A673 (cell line): ENCODE data around the gene SAG. TPM values are rescaled to one million over a fixed set of nuclear protein-coding genes. Genes with fewer than 3 reads are reported as not detected.
A peak's percentile ranks its signal among the peaks of the same experiment; 100 is the strongest.

Source experiments
- BruUV-seq: library from RNA; stranded (reverse); fragments of 400-500 nt; replicated peaks from 2 replicates; lab custom pipeline; 2021; lab: Mats Ljungman, UMichigan
- CTCF ChIA-PET: fragments of 300-600 bp; sonication (Branson Sonifier 250); formaldehyde crosslinking; loops from one replicate; lab custom pipeline; 2022; ENCODE audit warnings: antibody characterized with exemption; lab: Charles Lee
- POLR2A ChIA-PET: fragments of 300-600 bp; sonication (Branson Sonifier 250); formaldehyde crosslinking; loops from one replicate; lab custom pipeline; 2022; ENCODE audit warnings: antibody characterized with exemption; ENCODE audit not compliant: low non-redundant PET; lab: Charles Lee
- DNase-seq: peaks from one replicate; pipeline ENCODE4 v3.0.0-alpha.2; 2015; ENCODE audit warnings: low spot score
- H3K27ac ChIP-seq: fragments of 200-600 bp; sonication (generic); 2 replicates; pipeline ENCODE4 v1.5.1; 2016; ENCODE audit warnings: mixed run types, low read depth, mild to moderate bottlenecking, mixed read lengths, antibody characterized with exemption, low read length; ENCODE audit not compliant: poor library complexity, severe bottlenecking
- H3K27me3 ChIP-seq: fragments of 200-600 bp; sonication (generic); replicated peaks from 2 replicates; pipeline ENCODE4 v1.6.1; 2017; ENCODE audit warnings: mixed run types, low read depth, mild to moderate bottlenecking, mixed read lengths, antibody characterized with exemption, low read length; ENCODE audit not compliant: insufficient read depth, poor library complexity
- H3K36me3 ChIP-seq: fragments of 200-600 bp; sonication (generic); 2 replicates; pipeline ENCODE4 v1.6.1; 2016; ENCODE audit warnings: mixed run types, mild to moderate bottlenecking, mixed read lengths, antibody characterized with exemption, low read length; ENCODE audit not compliant: insufficient read depth, poor library complexity, severe bottlenecking
- H3K4me1 ChIP-seq: fragments of 200-600 bp; sonication (generic); 2 replicates; pipeline ENCODE4 v1.6.1; 2017; ENCODE audit warnings: mixed run types, mild to moderate bottlenecking, mixed read lengths, antibody characterized with exemption, low read length; ENCODE audit not compliant: insufficient read depth, poor library complexity, severe bottlenecking
- H3K4me3 ChIP-seq: fragments of 200-600 bp; sonication (generic); 2 replicates; pipeline ENCODE4 v1.5.1; 2016; ENCODE audit warnings: low read depth, mixed run types, mild to moderate bottlenecking, mixed read lengths, low read length; ENCODE audit not compliant: poor library complexity, severe bottlenecking
- H3K9me3 ChIP-seq: fragments of 200-600 bp; sonication (generic); 2 replicates; pipeline ENCODE4 v1.6.1; 2016; ENCODE audit warnings: mixed run types, low read depth, mild to moderate bottlenecking, mixed read lengths, antibody characterized with exemption, low read length; ENCODE audit not compliant: poor library complexity, severe bottlenecking
- EZH2 ChIP-seq: fragments of 200-600 bp; sonication (generic); IDR thresholded peaks from 2 replicates; pipeline ENCODE4 v1.6.1; 2017; ENCODE audit warnings: borderline replicate concordance, low read depth, mild to moderate bottlenecking, mixed read lengths, antibody characterized with exemption, low read length; ENCODE audit not compliant: poor library complexity, severe bottlenecking
- intact Hi-C: fragments of 100-400 bp; cut with micrococcal nuclease; formaldehyde crosslinking; loops from one replicate; pipeline ENCODE4 v1.10.0; 2022; ENCODE audit not compliant: unreplicated experiment
- total RNA-seq: library from RNA; stranded (reverse); gene quantifications from 2 replicates; pipeline ENCODE4 v1.2.3, GENCODE V29; 2021
- TF ChIP-seq, protein P1 (sequence below): fragments of 300-800, 200-600 bp; sonication (generic); conservative IDR thresholded peaks from 2 replicates; pipeline ENCODE4 v1.5.1; 2017; ENCODE audit warnings: low read depth, mild to moderate bottlenecking, antibody characterized with exemption, low read length, moderate library complexity, mixed read lengths

The SAG gene
- total RNA-seq, 1 experiment from 2014 or later: 1.3 TPM

GRCh38 chr2:233346930-233347329, 39.3 kb downstream of the SAG start:
- Histone ChIP-seq H3K27ac (no peak overlapping the region), H3K9me3 (no peaks in the 10 kb centered on the region), H3K36me3 (no peaks in the 10 kb centered on the region), H3K4me3 (no peak overlapping the region), H3K4me1 (peaks cover 14% of the 10 kb centered on the region), H3K27me3 (no peaks in the 10 kb centered on the region)
- ChIA-PET POLR2A (no interaction called here), CTCF (no interaction called here)
- no TSS peak for BruUV-seq
- intact Hi-C loops: no loop called here
- no peak for TF ChIP-seq EZH2
- TF ChIP-seq, protein P1, sequence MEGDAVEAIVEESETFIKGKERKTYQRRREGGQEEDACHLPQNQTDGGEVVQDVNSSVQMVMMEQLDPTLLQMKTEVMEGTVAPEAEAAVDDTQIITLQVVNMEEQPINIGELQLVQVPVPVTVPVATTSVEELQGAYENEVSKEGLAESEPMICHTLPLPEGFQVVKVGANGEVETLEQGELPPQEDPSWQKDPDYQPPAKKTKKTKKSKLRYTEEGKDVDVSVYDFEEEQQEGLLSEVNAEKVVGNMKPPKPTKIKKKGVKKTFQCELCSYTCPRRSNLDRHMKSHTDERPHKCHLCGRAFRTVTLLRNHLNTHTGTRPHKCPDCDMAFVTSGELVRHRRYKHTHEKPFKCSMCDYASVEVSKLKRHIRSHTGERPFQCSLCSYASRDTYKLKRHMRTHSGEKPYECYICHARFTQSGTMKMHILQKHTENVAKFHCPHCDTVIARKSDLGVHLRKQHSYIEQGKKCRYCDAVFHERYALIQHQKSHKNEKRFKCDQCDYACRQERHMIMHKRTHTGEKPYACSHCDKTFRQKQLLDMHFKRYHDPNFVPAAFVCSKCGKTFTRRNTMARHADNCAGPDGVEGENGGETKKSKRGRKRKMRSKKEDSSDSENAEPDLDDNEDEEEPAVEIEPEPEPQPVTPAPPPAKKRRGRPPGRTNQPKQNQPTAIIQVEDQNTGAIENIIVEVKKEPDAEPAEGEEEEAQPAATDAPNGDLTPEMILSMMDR: no peak
- no peak for DNase-seq

DNA sequence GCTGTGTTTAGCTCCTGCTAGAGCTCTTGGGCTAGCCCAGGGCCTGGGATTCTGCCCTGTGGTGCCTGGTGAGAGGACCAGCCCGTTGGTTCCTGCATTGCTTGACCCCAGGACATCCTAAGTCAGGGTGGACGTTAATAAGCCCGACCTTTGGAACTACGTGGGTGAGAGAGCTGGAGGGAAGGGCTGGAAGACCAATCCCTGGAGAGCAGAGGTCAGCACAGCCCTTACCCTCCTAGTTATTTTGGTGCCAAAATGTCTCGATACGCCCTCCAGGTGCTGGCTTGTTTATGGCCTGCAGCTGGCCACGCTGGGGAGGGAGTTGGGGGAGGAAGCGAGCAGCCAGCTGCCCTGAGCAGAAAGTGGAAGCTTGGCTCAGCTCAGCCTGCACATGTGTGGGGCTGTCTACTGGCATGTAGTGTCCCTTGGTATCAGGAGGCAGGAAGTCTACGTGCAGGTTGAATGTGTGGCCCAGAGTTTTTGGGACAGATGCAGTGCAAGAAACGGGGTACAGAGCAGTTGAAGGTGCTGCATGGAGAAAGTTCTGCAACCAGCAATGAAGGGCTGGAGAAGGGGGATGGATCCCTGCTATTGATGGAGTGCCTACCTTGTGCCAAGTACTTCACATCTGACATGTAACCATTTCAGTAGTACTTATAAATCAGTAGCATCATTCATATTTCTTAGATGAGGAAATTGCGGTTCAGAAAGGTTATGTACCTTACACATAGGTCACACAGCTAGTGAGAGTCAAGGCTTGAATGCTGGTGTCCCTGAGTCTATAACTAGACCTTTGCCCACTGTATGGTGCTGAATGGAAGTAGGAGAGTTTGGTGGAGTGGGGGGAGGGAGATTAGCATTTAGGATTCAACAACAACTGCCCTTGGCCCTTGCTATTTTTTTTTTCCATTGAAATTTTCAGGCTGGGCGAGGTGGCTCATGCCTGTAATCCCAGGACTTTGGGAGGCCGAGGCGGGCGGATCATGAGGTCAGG, 41.7 kb downstream of the SAG start:
- H3K4me3 ChIP-seq: no peak overlapping the region
- H3K36me3 ChIP-seq: no peaks in the 10 kb centered on the region
- ChIA-PET CTCF (no interaction called here), POLR2A (no interaction called here)
- BruUV-seq: no TSS peak
- no peak for TF ChIP-seq EZH2
- TF ChIP-seq, protein P1: no peak
- DNase-seq: no peak
- intact Hi-C loops: no loop called here
- H3K4me1 ChIP-seq: peaks cover 20% of the 10 kb centered on the region
- H3K27ac ChIP-seq: no peak overlapping the region
- no peaks in the 10 kb centered on the region for H3K27me3 ChIP-seq
- no peaks in the 10 kb centered on the region for H3K9me3 ChIP-seq

GRCh38 chr2:233350708-233351107, 43.1 kb downstream of the SAG start:
- Histone ChIP-seq H3K27ac (peak overlapping the region; percentile 21), H3K36me3 (no peaks in the 10 kb centered on the region), H3K4me3 (no peak overlapping the region), H3K9me3 (no peaks in the 10 kb centered on the region), H3K4me1 (peaks cover 22% of the 10 kb centered on the region), H3K27me3 (no peaks in the 10 kb centered on the region)
- no peak for TF ChIP-seq EZH2
- TF ChIP-seq, protein P1: no peak
- ChIA-PET CTCF (no interaction called here), POLR2A (no interaction called here)
- no TSS peak for BruUV-seq
- peak; percentile 93 for DNase-seq
- intact Hi-C loops: loop anchor here (2.0 kb wide), 1 partner anchor 20 kb away; no protein-coding TSS in a partner anchor
